ENCODE results near the gene EMP3.
A peak's percentile ranks its signal among the peaks of the same experiment; 100 is the strongest.

EMP3 gene

GRCh38 chr19:48332662-48333466, 7.5 kb downstream of the EMP3 start:
- TF ChIP-seq CTCF (IDR thresholded peaks at IDR 0.05), result no peak
- DNase-seq (ENCODE audit: low spot score), result peak; percentile 88
- H3K4me3 ChIP-seq, result peak overlapping the region; percentile 63
- peak overlapping the region; percentile 63 to 90 for H3K27ac ChIP-seq

- peak; percentile 77 for TF ChIP-seq CTCF (IDR thresholded peaks at IDR 0.05)
- DNase-seq (ENCODE audit: low spot score), result peak; percentile 90
- Histone ChIP-seq H3K27ac (peak overlapping the region; percentile 63 to 90), H3K4me3 (peak overlapping the region; percentile 63)
Observed at GRCh38 chr19:48333467-48334384, 8.4 kb downstream of the EMP3 start.

- TF ChIP-seq CTCF (IDR thresholded peaks at IDR 0.05), result no peak
- DNase-seq (ENCODE audit: low spot score), result no peak
- no peak overlapping the region for H3K4me3 ChIP-seq
- H3K27ac ChIP-seq, result no peak overlapping the region
Observed at GRCh38 chr19:48338253-48338755, 13.0 kb downstream of the EMP3 start.

GRCh38 chr19:48338802-48339503, 13.6 kb downstream of the EMP3 start:
- no peak overlapping the region for H3K27ac ChIP-seq
- no peak for DNase-seq (ENCODE audit: low spot score)
- no peak for TF ChIP-seq CTCF (IDR thresholded peaks at IDR 0.05)

GRCh38 chr19:48340995-48341394, 15.6 kb downstream of the EMP3 start:
- TF ChIP-seq CTCF (IDR thresholded peaks at IDR 0.05), result no peak
- H3K27ac ChIP-seq, result no peak overlapping the region
- no peak for DNase-seq (ENCODE audit: low spot score)

More at GRCh38 chr19:48338802-48339503, 13.6 kb downstream of the EMP3 start:
- H3K4me3 ChIP-seq, result no peak overlapping the region

GRCh38 chr19:48341515-48342413, 16.4 kb downstream of the EMP3 start:
- H3K4me3 ChIP-seq, result no peak overlapping the region
- DNase-seq (ENCODE audit: low spot score), result no peak
- H3K27ac ChIP-seq, result no peak overlapping the region
- no peak for TF ChIP-seq CTCF (IDR thresholded peaks at IDR 0.05)

More at GRCh38 chr19:48340995-48341394, 15.6 kb downstream of the EMP3 start:
- no peak overlapping the region for H3K4me3 ChIP-seq

Data from coronary artery (tissue), 2 donors.